HG03469 (cell line): ENCODE measurements around the gene CREB1.
"Not testable (repeated sequence)": the region's sequence is repeated elsewhere in the genome, so short reads cannot be mapped to it uniquely, and the experiment has no call there.

Experiments used
- ATAC-seq: cut with Tn5 transposase; IDR thresholded peaks from one replicate; pipeline ENCODE4 v1.9.1; 2021; ENCODE audit warnings: mild to moderate bottlenecking, moderate library complexity, moderate number of reproducible peaks; ENCODE audit not compliant: unreplicated experiment

CREB1 gene

GRCh38 chr2:207529330-207530159, at the start of gene CREB1:
CREB1 (plus strand) TSS chr2:207529962; CDS start chr2:207555636, 25,674 bp downstream.
- peak; percentile 82 for ATAC-seq

GRCh38 chr2:207480521-207481040, 49.2 kb upstream of the CREB1 start:
- no peak for ATAC-seq

- ATAC-seq: no peak
These were observed 47.8 kb upstream of the CREB1 start for GRCh38 chr2:207481924-207482323.

- no peak for ATAC-seq
These were observed 47.1 kb upstream of the CREB1 start for GRCh38 chr2:207482630-207483029.

- ATAC-seq: no peak
These were observed 46.7 kb upstream of the CREB1 start for GRCh38 chr2:207483066-207483465.

- ATAC-seq: no peak
These were observed 46.3 kb upstream of the CREB1 start for GRCh38 chr2:207483477-207483876.

- ATAC-seq: peak; percentile 63
These were observed 45.0 kb upstream of the CREB1 start for GRCh38 chr2:207484444-207485391.

GRCh38 chr2:207487650-207488311, 42.0 kb upstream of the CREB1 start:
- ATAC-seq: no peak

- no peak for ATAC-seq
These were observed 40.5 kb upstream of the CREB1 start for GRCh38 chr2:207489251-207489650.

GRCh38 chr2:207490441-207490840, 39.3 kb upstream of the CREB1 start:
- ATAC-seq: no peak

- ATAC-seq: no peak
These were observed 38.7 kb upstream of the CREB1 start for GRCh38 chr2:207491086-207491485.

- no peak for ATAC-seq
These were observed 37.8 kb upstream of the CREB1 start for GRCh38 chr2:207491956-207492355.

GRCh38 chr2:207492461-207492860, 37.3 kb upstream of the CREB1 start:
- no peak for ATAC-seq

GRCh38 chr2:207494137-207494536, 35.6 kb upstream of the CREB1 start:
- no peak for ATAC-seq

GRCh38 chr2:207496936-207497335, 32.8 kb upstream of the CREB1 start:
- ATAC-seq: not testable (repeated sequence)

GRCh38 chr2:207497596-207497995, 32.2 kb upstream of the CREB1 start:
- no peak for ATAC-seq

GRCh38 chr2:207498427-207498826, 31.3 kb upstream of the CREB1 start:
- ATAC-seq: no peak

GRCh38 chr2:207499114-207499513, 30.6 kb upstream of the CREB1 start:
- ATAC-seq: no peak

GRCh38 chr2:207501802-207502576, 27.8 kb upstream of the CREB1 start:
- ATAC-seq: no peak

GRCh38 chr2:207502577-207503198, 27.1 kb upstream of the CREB1 start:
- ATAC-seq: no peak
